Gastroesophageal sphincter (tissue), 3 donors: ENCODE measurements around the gene SDK1.

ENCODE experiments used
- CTCF ChIP-seq, 4 experiments: fragments of 200-600 bp in 2 of 4; fragments of 450-650 bp in 2 of 4; sonication (generic) in 1 of 4; IDR thresholded peaks; one replicate each; pipeline ENCODE4 v1.5.1; 2017 to 2019; ENCODE audit warnings: antibody characterized with exemption in 4 of 4, mild to moderate bottlenecking in 2 of 4, moderate library complexity in 2 of 4
- EP300 ChIP-seq: sonication (generic); formaldehyde crosslinking; IDR thresholded peaks from one replicate; pipeline ENCODE4 v1.6.1; 2017; ENCODE audit warnings: antibody characterized with exemption, mild to moderate bottlenecking
- POLR2A ChIP-seq, 2 donors: fragments of 450-650 bp; IDR thresholded peaks; one replicate each; pipeline ENCODE4 v1.6.1; 2017; ENCODE audit warnings: antibody characterized with exemption in 2 of 2, mild to moderate bottlenecking in 2 of 2, moderate library complexity in 1 of 2
- POLR2AphosphoS5 ChIP-seq: sonication (generic); formaldehyde crosslinking; IDR thresholded peaks from one replicate; pipeline ENCODE4 v1.6.1; 2017; ENCODE audit warnings: antibody characterized with exemption

DNA sequence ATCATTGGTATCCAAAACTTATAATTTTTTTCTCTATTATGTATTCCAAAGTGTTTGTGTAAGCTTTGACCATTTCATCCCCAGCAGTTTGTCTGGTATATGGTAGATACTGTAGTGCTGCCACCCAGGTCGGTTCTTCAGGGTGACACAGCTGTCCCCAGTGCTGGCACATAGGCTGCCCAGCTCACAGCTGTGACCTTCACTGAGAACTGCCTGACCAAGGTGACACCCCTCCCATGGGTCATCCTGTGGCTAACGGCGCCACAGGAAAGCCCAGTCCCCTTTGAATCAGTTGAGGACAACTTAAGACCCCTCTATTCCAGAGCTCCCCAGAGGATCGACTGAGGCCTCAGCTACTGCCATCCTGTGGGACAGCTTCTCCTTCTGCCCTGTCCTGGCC lies 736.8 kb downstream of the SDK1 start:
- TF ChIP-seq CTCF (IDR thresholded peaks at IDR 0.05) (no peak), POLR2A (IDR thresholded peaks at IDR 0.05) (no peak), EP300 (no peak), POLR2AphosphoS5 (no peak)
